Endothelial cell (in vitro differentiated cells): ENCODE results near the gene FBXL7. TPM values are rescaled to one million over a fixed set of nuclear protein-coding genes. Genes with fewer than 3 reads are reported as not detected.

Experiments
- DNase-seq: peaks from one replicate; pipeline ENCODE4 v3.0.0; 2021; ENCODE audit warnings: low spot score
- H3K27ac Mint-ChIP-seq: one replicate; pipeline ENCODE4 v1.8.0; 2021; ENCODE audit warnings: mixed read lengths, inconsistent platforms; ENCODE audit not compliant: unreplicated experiment
- H3K27me3 Mint-ChIP-seq: one replicate; pipeline ENCODE4 v1.8.0; 2021; ENCODE audit warnings: mild to moderate bottlenecking, moderate library complexity, mixed read lengths, inconsistent platforms; ENCODE audit not compliant: unreplicated experiment
- H3K36me3 Mint-ChIP-seq: one replicate; pipeline ENCODE4 v1.8.0; 2021; ENCODE audit warnings: mild to moderate bottlenecking, low read depth, mixed read lengths, inconsistent platforms; ENCODE audit not compliant: unreplicated experiment
- H3K4me1 Mint-ChIP-seq: one replicate; pipeline ENCODE4 v1.8.0; 2021; ENCODE audit warnings: mild to moderate bottlenecking, mixed read lengths, inconsistent platforms; ENCODE audit not compliant: unreplicated experiment
- H3K4me3 Mint-ChIP-seq: one replicate; pipeline ENCODE4 v1.8.0; 2021; ENCODE audit warnings: mild to moderate bottlenecking, mixed read lengths, inconsistent platforms; ENCODE audit not compliant: unreplicated experiment
- H3K9me3 Mint-ChIP-seq: one replicate; pipeline ENCODE4 v1.8.0; 2021; ENCODE audit warnings: mixed read lengths, inconsistent platforms; ENCODE audit not compliant: unreplicated experiment
- CTCF ChIP-seq: fragments of 200-600 bp; sonication (generic); IDR thresholded peaks from one replicate; pipeline ENCODE4 v1.5.0; 2021; ENCODE audit warnings: antibody characterized with exemption; ENCODE audit not compliant: unreplicated experiment
- total RNA-seq: library from RNA; stranded (reverse); fragmentation: NEBNext Ultra II Directional; extraction: Animal tissue kit (Norgen Biotek cat#: 25700); gene quantifications from one replicate; pipeline ENCODE4 v1.2.1, GENCODE V29; 2021; ENCODE audit not compliant: unreplicated experiment

The FBXL7 gene
- total RNA-seq, 1 donor from 2014 or later = 63.8 TPM

DNA sequence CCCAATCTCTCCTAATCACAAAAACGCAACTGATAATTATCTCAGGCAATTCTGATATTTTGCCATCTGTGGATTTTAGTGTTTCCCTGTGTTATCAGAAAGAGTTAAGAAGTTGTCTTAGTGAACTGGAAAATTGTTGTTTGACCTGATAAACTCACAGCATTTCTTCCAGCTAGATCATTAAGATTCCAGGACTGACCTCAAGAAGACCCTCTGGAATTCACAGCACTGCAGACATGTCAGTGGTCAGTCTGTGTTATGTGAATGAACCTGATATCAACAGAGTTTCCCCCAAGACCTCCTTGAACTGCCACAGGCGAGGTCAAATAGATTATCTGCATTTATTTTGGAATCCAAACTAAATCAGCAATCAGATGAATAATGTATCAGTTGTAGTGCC, 174.7 kb downstream of the FBXL7 start:
- peaks cover under 1% of the 10 kb centered on the region for H3K36me3 Mint-ChIP-seq
- H3K9me3 Mint-ChIP-seq = no peaks in the 10 kb centered on the region
- TF ChIP-seq CTCF = no peak
- no peak overlapping the region for H3K27ac Mint-ChIP-seq
- no peak for DNase-seq
- peaks cover 5% of the 10 kb centered on the region for H3K27me3 Mint-ChIP-seq
- H3K4me3 Mint-ChIP-seq = no peak overlapping the region
- peaks cover 11% of the 10 kb centered on the region for H3K4me1 Mint-ChIP-seq

DNA sequence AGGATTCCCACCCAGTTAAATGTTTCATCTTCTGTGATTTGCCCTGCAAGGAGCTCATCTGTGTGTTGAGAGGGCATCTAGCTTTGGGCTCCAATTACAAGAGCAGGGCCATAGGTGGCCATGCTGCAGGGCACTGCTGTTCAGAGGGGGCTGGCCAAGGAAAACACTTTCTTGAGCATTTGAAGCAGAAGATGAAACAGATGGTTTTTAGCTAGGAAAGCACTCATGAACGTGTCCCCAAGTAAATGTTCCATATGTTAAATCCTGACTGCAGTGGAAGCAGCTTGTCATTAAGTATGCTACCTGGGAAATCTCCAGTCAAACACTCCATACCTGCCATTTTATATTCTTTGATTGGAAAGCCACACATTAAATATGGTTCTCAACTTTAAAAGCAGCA, 176.6 kb downstream of the FBXL7 start:
- no peak overlapping the region for H3K27ac Mint-ChIP-seq
- no peak for DNase-seq
- H3K36me3 Mint-ChIP-seq = no peaks in the 10 kb centered on the region
- H3K9me3 Mint-ChIP-seq = no peaks in the 10 kb centered on the region
- H3K27me3 Mint-ChIP-seq = peaks cover 5% of the 10 kb centered on the region
- TF ChIP-seq CTCF = no peak
- no peak overlapping the region for H3K4me3 Mint-ChIP-seq
- peaks cover 11% of the 10 kb centered on the region for H3K4me1 Mint-ChIP-seq

GRCh38 chr5:15679161-15679560, 179.2 kb downstream of the FBXL7 start:
- peaks cover 5% of the 10 kb centered on the region for H3K27me3 Mint-ChIP-seq
- peaks cover 18% of the 10 kb centered on the region for H3K4me1 Mint-ChIP-seq
- no peak overlapping the region for H3K4me3 Mint-ChIP-seq
- no peak for DNase-seq
- H3K36me3 Mint-ChIP-seq = no peaks in the 10 kb centered on the region
- no peaks in the 10 kb centered on the region for H3K9me3 Mint-ChIP-seq
- no peak overlapping the region for H3K27ac Mint-ChIP-seq
- no peak for TF ChIP-seq CTCF

DNA sequence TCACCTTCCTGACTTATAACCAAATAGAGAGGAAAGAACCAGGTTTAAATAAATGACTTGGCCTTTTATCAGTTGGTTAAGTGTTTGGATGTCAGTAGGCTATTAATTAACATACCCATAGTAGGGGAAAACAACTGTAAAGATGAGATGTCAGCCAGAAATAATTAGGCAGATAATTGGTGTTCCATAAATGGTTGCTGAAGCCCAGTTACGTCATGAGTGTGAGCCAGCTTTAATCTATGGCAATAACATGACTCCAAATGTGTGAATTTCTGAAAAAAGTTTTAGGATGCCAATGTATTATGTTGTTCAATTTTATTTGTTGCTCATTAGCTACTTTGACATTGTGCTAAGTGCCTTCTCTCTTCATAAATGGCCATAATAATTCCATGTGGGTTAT, 180.5 kb downstream of the FBXL7 start:
- no peak for TF ChIP-seq CTCF
- no peaks in the 10 kb centered on the region for H3K9me3 Mint-ChIP-seq
- peaks cover 5% of the 10 kb centered on the region for H3K27me3 Mint-ChIP-seq
- H3K27ac Mint-ChIP-seq = no peak overlapping the region
- no peak overlapping the region for H3K4me3 Mint-ChIP-seq
- H3K4me1 Mint-ChIP-seq = peaks cover 24% of the 10 kb centered on the region
- DNase-seq = no peak
- no peaks in the 10 kb centered on the region for H3K36me3 Mint-ChIP-seq

DNA sequence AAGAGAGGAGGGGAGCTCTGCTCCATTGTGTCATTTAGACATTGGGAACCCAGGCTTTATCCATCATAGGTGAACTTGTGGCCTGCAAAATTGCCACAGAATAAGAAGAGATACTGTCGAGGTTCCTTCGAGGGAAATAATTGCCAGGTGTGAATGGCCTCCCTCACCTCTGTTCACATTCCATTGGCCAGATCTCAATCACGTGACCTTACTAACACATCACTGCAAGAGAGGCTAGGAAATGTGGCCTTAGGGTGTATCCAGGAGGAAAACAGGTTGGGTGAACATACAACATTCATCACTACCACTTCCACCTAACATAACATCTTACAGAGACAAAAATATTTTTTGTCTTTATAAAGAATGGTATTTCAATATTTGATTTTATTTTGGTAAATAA, 182.1 kb downstream of the FBXL7 start:
- TF ChIP-seq CTCF = no peak
- no peak for DNase-seq
- Mint-ChIP-seq H3K27me3 (peaks cover 2% of the 10 kb centered on the region), H3K4me3 (no peak overlapping the region), H3K9me3 (no peaks in the 10 kb centered on the region), H3K36me3 (no peaks in the 10 kb centered on the region), H3K27ac (no peak overlapping the region), H3K4me1 (peaks cover 20% of the 10 kb centered on the region)
